ENCODE measurements around the gene OR52E8. TPM values are rescaled to one million over a fixed set of nuclear protein-coding genes. Genes with fewer than 3 reads are reported as not detected.

OR52E8 gene
- total RNA-seq: not detected
- long read RNA-seq: 0 reads

DNA sequence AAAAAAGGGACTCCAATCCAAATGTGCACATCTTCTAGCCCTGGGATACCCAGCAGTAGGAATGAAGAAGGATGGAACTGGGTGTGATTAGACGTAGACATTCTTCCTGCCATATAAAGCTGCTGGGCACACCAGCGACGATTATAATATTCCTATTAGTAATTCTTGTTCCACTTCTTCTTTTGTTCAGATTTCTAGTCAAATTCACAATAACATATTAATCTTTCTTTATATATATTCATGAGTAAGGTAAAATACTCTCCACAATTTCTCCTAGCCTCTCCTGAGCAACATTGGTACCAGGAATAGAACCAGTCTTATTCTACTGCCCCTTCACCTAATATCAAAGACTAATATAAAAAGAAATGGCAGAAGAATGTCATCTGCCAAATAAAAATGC is at the start of gene OR52E8:
Gene OR52E8, minus strand, starts transcription at position 101 of the 400 bp plus-strand sequence. Its CDS starts 0 bp downstream, at position 101.
- intact Hi-C loops (cut with micrococcal nuclease): no loop called here
- Histone ChIP-seq H3K27ac (replicated peaks) (no peak within 1 kb of the TSS), H3K4me3 (no peak within 1 kb of the TSS), H3K27me3 (ENCODE audit: low read depth) (no peaks in the 10 kb centered on the region), H3K4me1 (no peaks in the 10 kb centered on the region), H3K9me3 (replicated peaks) (peaks cover 13% of the 10 kb centered on the region), H3K36me3 (no peaks in the 10 kb centered on the region)
- DNase-seq: no peak
- TF ChIP-seq, protein P1, sequence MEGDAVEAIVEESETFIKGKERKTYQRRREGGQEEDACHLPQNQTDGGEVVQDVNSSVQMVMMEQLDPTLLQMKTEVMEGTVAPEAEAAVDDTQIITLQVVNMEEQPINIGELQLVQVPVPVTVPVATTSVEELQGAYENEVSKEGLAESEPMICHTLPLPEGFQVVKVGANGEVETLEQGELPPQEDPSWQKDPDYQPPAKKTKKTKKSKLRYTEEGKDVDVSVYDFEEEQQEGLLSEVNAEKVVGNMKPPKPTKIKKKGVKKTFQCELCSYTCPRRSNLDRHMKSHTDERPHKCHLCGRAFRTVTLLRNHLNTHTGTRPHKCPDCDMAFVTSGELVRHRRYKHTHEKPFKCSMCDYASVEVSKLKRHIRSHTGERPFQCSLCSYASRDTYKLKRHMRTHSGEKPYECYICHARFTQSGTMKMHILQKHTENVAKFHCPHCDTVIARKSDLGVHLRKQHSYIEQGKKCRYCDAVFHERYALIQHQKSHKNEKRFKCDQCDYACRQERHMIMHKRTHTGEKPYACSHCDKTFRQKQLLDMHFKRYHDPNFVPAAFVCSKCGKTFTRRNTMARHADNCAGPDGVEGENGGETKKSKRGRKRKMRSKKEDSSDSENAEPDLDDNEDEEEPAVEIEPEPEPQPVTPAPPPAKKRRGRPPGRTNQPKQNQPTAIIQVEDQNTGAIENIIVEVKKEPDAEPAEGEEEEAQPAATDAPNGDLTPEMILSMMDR (IDR thresholded peaks at IDR 0.05; ENCODE audit: borderline replicate concordance): no peak

DNA sequence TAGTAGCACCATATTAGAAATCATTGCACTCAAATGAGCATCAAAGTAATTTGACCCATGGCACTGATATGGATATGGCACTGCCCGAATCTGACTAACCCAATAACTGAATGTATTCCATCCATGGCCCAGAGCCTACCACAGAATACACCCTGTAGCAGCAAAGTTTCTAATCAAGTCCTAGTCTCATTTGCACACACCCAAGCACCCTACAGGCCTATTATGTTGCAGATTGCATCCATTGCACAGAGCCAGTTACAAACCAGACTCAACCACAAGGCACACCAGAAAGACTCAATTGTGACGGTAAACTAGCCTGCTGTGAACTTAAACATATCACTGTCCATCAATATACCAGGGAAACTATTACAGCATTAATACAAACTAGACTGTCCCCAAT is 42.0 kb upstream of the OR52E8 start:
- TF ChIP-seq, protein P1 (IDR thresholded peaks at IDR 0.05; ENCODE audit: borderline replicate concordance): no peak
- H3K27me3 ChIP-seq (ENCODE audit: low read depth): peaks cover 7% of the 10 kb centered on the region
- H3K9me3 ChIP-seq (replicated peaks): peaks cover 4% of the 10 kb centered on the region
- H3K4me1 ChIP-seq: no peaks in the 10 kb centered on the region
- intact Hi-C loops (cut with micrococcal nuclease): no loop called here
- H3K4me3 ChIP-seq: no peak overlapping the region
- H3K36me3 ChIP-seq: no peaks in the 10 kb centered on the region
- H3K27ac ChIP-seq (replicated peaks): no peak overlapping the region
- DNase-seq: no peak

DNA sequence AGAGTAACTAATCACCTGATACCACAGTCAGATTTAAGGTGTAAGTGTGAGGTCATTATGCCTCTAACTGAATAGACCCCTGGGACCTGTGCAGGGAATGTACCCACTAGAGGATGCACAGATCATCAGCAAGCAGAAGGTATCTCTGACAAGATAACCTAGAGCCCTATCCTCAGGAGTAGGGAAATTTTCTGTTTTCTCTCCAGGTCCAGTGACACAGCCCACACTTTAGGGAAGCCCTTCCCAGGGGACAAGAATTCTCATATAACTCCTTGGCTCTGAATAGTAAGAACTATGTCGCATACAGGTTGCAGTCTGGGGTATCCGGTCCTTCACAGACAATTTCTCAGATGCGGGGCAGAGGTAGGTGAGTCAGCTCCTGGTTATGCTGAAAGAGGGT is 35.4 kb upstream of the OR52E8 start, which contains the start of gene OR52E5:
Gene OR52E5, plus strand, starts transcription at position 301 of the 400 bp plus-strand sequence. CDS start 7,569 bp downstream, outside the sequence.
- H3K27me3 ChIP-seq (ENCODE audit: low read depth): peaks cover 20% of the 10 kb centered on the region
- TF ChIP-seq, protein P1 (IDR thresholded peaks at IDR 0.05; ENCODE audit: borderline replicate concordance): no peak
- H3K27ac ChIP-seq (replicated peaks): no peak within 1 kb of the TSS
- no peak within 1 kb of the TSS for H3K4me3 ChIP-seq
- H3K4me1 ChIP-seq: no peaks in the 10 kb centered on the region
- intact Hi-C loops (cut with micrococcal nuclease): no loop called here
- H3K36me3 ChIP-seq: no peaks in the 10 kb centered on the region
- H3K9me3 ChIP-seq (replicated peaks): no peaks in the 10 kb centered on the region
- DNase-seq: no peak

DNA sequence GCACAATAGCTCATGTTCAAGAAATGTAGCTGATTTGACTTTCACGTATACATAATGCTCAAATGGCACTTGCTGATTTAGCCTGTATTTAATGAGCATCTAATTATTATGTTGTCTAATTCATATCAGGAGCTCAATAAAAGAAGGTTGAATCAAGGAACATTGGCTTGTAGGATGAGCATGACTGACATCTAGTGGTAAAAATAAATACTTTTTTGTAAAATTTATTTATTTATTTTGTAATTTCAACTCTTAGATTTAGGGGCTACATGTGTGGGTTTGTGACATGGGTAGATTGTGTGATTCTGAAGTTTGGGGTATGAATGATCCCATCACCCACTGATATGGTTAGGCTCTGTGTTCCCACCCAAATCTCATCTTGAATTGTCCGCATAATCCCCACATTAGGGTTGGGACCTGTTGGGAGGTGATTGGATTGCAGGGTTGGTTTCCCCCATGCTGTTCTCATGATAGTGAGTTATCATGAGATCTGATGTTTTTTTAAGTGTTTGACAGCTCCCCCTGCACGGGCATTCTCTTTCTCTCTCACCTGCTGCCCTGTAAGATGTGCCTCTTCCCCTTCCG is 33.8 kb upstream of the OR52E8 start:
- H3K9me3 ChIP-seq (replicated peaks): no peaks in the 10 kb centered on the region
- no peaks in the 10 kb centered on the region for H3K36me3 ChIP-seq
- H3K4me3 ChIP-seq: no peak overlapping the region
- no peak overlapping the region for H3K27ac ChIP-seq (replicated peaks)
- no peaks in the 10 kb centered on the region for H3K4me1 ChIP-seq
- H3K27me3 ChIP-seq (ENCODE audit: low read depth): peaks cover 23% of the 10 kb centered on the region
- TF ChIP-seq, protein P1 (IDR thresholded peaks at IDR 0.05; ENCODE audit: borderline replicate concordance): peak; percentile 53
- DNase-seq: no peak
- intact Hi-C loops (cut with micrococcal nuclease): no loop called here

DNA sequence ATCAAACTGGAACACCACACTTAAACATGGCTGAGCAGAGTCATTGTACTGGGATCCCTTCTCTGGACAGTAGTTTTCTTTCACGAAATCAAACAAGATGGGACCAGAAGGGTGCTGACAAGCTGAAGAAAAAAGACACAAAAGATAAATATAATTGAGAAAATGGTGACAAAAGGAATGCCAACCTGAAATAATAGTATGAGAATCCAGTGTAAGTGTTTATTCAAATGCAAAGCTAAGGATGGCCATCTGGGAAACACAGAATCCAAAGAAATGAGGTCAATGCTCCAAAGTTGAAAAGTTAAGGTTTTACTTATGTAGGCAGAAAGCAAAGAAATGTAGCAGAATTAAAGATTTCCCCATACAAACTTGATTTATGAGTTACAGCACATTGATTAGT is 30.2 kb upstream of the OR52E8 start:
- Histone ChIP-seq H3K4me1 (no peaks in the 10 kb centered on the region), H3K36me3 (no peaks in the 10 kb centered on the region), H3K27me3 (ENCODE audit: low read depth) (peaks cover 3% of the 10 kb centered on the region), H3K4me3 (no peak overlapping the region), H3K27ac (replicated peaks) (no peak overlapping the region), H3K9me3 (replicated peaks) (no peaks in the 10 kb centered on the region)
- intact Hi-C loops (cut with micrococcal nuclease): no loop called here
- no peak for DNase-seq
- TF ChIP-seq, protein P1 (IDR thresholded peaks at IDR 0.05; ENCODE audit: borderline replicate concordance): no peak
